Spleen (tissue), 7 donors: Measurements from ENCODE around the gene RAD52.

Source experiments
- POLR2A ChIP-seq, 3 donors: fragments of 450-650 bp; IDR thresholded peaks; one replicate each; pipeline ENCODE4 v1.5.1; 2017; ENCODE audit warnings: antibody characterized with exemption in 3 of 3, mild to moderate bottlenecking in 1 of 3
- POLR2AphosphoS5 ChIP-seq, 3 donors: sonication (generic); formaldehyde crosslinking; IDR thresholded peaks; one replicate each; pipeline ENCODE4 v1.5.1; 2017; ENCODE audit warnings: antibody characterized with exemption in 3 of 3
- TF ChIP-seq, protein P1 (sequence below), 11 experiments: fragments of 200-600 bp in 7 of 11; fragments of 450-650 bp in 4 of 11; sonication (generic) in 4 of 11; IDR thresholded peaks in 8 of 11; conservative IDR thresholded peaks in 3 of 11; 1 replicate in 7 of 11; 2 replicates in 4 of 11; pipeline versions ENCODE4 v1.4.0 to v1.8.0; 2016 to 2021; ENCODE audit warnings: antibody characterized with exemption in 11 of 11, inconsistent platforms in 4 of 11, mild to moderate bottlenecking in 1 of 11
- donor health status: DM: no; HTN: no; CAD: no; lungs with moderate emphysema.
- donor health status: DM: no; HTN: no; CAD: no.
- donor health status: DM: no; HTN: no; CAD: no.

DNA sequence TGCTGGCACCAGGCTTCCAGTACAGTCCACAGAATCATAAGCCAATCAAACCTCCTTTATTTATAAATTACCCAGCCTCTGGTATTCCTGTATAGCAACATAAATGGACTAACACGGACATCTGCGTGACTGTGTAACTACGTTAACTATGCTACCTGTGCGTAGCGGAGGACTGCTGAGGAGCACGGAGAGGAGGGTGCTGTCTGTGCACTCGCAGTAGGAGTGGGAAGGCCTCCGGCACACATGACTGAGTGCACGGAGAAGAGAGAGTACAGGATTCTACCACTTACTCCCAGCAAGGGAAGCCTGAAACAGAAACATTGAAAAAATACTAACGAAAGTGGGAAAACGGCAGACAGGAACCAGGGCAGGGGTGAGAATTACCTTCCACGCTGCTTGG is 22.9 kb downstream of the RAD52 start:
- TF ChIP-seq, protein P1, sequence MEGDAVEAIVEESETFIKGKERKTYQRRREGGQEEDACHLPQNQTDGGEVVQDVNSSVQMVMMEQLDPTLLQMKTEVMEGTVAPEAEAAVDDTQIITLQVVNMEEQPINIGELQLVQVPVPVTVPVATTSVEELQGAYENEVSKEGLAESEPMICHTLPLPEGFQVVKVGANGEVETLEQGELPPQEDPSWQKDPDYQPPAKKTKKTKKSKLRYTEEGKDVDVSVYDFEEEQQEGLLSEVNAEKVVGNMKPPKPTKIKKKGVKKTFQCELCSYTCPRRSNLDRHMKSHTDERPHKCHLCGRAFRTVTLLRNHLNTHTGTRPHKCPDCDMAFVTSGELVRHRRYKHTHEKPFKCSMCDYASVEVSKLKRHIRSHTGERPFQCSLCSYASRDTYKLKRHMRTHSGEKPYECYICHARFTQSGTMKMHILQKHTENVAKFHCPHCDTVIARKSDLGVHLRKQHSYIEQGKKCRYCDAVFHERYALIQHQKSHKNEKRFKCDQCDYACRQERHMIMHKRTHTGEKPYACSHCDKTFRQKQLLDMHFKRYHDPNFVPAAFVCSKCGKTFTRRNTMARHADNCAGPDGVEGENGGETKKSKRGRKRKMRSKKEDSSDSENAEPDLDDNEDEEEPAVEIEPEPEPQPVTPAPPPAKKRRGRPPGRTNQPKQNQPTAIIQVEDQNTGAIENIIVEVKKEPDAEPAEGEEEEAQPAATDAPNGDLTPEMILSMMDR (IDR thresholded peaks at IDR 0.05 in 8 of 11, conservative IDR thresholded peaks at IDR 0.05 in 3 of 11), result no peak
- TF ChIP-seq POLR2AphosphoS5 (IDR thresholded peaks at IDR 0.05) (no peak), POLR2A (IDR thresholded peaks at IDR 0.05) (no peak)
